D721Med (cell line): ENCODE results near the gene KCNK5.

ENCODE experiments used
- DNase-seq: peaks from one replicate; pipeline ENCODE4 v3.0.0; 2011; ENCODE audit warnings: low spot score; ENCODE audit not compliant: insufficient read length
- FAIRE-seq: peaks from 2 replicates; lab custom pipeline; 2011; peaks lifted over from hg19 to GRCh38; lab: Jason Lieb, UNC
- TF ChIP-seq, protein P1 (sequence below): IDR thresholded peaks from 2 replicates; pipeline ENCODE4 v1.5.1; 2012; ENCODE audit warnings: mild to moderate bottlenecking, control low read depth; ENCODE audit not compliant: insufficient read depth; ENCODE audit errors: missing control alignments

Gene KCNK5

DNA sequence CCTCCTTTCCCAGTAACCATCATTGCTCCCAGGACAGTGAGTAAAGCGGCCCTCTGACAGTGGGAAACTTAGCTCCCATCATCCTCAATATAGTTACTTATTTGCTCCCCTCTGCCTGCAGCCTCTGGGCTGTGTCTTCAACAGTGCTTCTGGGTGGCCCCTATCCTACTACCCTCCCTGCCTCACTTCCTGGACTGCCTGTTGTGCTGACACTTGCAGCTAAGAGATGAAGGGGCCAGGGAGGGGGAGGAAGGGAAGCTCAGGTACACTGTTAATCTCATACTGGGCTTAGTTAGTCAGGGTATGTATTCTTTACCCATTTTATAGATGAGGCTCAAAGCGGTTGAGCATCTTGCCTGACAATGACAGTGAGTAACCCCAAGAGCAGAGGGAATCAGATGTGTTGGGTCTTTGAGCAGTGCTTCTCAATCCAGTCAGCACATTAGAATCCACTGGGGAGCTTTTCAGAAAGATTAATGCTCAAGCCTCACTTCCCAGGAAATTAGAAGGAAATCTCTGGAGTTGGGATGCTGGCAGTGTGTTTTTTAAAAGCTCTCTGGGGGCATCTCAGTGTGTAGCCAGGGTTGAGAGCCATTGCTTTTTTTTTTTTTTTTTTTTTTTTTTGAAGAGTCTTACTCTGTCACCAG lies 27.1 kb upstream of the KCNK5 start:
- no peak for DNase-seq
- no peak for FAIRE-seq
- TF ChIP-seq, protein P1, sequence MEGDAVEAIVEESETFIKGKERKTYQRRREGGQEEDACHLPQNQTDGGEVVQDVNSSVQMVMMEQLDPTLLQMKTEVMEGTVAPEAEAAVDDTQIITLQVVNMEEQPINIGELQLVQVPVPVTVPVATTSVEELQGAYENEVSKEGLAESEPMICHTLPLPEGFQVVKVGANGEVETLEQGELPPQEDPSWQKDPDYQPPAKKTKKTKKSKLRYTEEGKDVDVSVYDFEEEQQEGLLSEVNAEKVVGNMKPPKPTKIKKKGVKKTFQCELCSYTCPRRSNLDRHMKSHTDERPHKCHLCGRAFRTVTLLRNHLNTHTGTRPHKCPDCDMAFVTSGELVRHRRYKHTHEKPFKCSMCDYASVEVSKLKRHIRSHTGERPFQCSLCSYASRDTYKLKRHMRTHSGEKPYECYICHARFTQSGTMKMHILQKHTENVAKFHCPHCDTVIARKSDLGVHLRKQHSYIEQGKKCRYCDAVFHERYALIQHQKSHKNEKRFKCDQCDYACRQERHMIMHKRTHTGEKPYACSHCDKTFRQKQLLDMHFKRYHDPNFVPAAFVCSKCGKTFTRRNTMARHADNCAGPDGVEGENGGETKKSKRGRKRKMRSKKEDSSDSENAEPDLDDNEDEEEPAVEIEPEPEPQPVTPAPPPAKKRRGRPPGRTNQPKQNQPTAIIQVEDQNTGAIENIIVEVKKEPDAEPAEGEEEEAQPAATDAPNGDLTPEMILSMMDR: no peak

GRCh38 chr6:39254999-39255535 lies 25.8 kb upstream of the KCNK5 start:
- TF ChIP-seq, protein P1: no peak
- DNase-seq (no peak), FAIRE-seq (no peak)

- FAIRE-seq (no peak), DNase-seq (no peak)
- TF ChIP-seq, protein P1: no peak
These were observed 22.1 kb upstream of the KCNK5 start for GRCh38 chr6:39251406-39251805.

GRCh38 chr6:39250507-39250906 lies 21.2 kb upstream of the KCNK5 start:
- TF ChIP-seq, protein P1: no peak
- no peak for FAIRE-seq
- DNase-seq: no peak

DNA sequence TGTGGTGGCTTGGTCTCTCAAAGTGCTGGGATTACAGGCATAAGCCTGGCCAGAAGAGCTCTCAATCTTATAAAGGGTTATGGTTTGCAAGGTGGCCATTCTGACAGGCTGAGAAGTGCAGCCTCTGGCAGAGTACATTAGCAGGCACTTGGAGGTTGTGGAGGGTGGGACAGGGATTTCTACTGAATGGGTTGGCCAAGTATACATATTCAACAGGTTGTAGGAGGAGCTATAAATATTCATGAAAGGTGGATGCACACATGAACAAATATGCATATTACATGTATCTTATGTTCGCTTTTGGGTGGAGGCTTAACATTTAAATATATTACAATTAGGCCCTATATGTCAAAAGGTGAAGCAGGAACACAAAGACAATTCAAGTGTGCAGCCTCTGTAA lies 20.0 kb upstream of the KCNK5 start:
- TF ChIP-seq, protein P1: no peak
- FAIRE-seq (no peak), DNase-seq (no peak)

DNA sequence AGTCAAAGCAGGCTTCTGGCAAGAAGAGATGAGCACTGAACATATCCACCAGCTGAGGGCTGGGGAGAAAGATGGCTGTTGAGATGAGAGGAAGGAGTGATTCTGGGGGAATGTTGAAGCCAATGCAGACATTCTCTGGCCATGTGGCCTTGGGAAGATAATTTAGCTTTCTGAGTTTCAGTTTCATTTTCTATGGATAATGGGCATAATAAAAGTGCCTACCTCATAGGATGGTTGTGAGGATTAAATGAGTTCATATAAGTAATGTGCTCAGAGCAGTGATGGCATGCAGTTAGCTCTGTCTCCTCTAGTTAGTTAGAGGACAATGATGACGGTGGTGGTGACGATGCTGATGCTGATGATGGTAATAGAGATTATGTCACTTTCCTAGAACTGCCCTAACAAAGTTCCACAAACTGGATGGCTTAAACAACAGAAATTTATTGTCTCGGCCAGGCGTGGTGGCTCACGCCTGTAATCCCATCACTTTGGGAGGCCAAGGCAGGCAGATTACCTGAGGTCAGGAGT lies 18.5 kb upstream of the KCNK5 start:
- no peak for DNase-seq
- TF ChIP-seq, protein P1: no peak
- no peak for FAIRE-seq

DNA sequence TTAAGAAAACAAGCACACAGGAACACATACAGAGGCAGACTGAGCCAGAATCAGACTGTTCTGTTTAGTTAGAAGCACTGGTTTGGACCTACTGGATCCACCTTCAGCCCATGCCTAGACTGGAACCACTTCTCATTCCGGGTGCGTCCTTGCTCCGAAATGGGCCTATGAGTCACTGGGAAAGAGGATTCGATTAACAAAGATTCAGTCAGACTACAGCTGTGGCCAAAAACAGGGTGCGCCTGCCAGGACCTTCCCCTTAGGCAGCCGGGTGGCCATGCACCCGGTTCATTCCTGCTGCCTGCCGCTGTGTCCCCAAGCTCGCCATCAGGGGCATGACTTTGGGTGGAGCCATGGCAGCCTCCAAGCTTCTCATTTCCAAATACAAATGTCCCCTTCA lies 14.5 kb upstream of the KCNK5 start:
- FAIRE-seq: no peak
- TF ChIP-seq, protein P1: no peak
- DNase-seq: no peak
